H1 (cell line): ENCODE results near the gene SNX27. TPM values are rescaled to one million over a fixed set of nuclear protein-coding genes. Genes with fewer than 3 reads are reported as not detected.

Experiments used
- CTCF ChIA-PET: fragments of 300-600 bp; sonication (Branson Sonifier 250); formaldehyde crosslinking; loops from one replicate; lab custom pipeline; 2021; ENCODE audit not compliant: partially characterized antibody; lab: Charles Lee
- POLR2A ChIA-PET: fragments of 300-600 bp; sonication (Branson Sonifier 250); formaldehyde crosslinking; loops from one replicate; lab custom pipeline; 2021; ENCODE audit warnings: inconsistent platforms; ENCODE audit not compliant: partially characterized antibody; lab: Charles Lee
- DNase-seq, 2 experiments: peaks; one replicate each; pipeline versions ENCODE4 v3.0.0 to v3.0.0-alpha.2; 2010 to 2022; ENCODE audit warnings: low spot score in 2 of 2, low read depth in 1 of 2, mixed read lengths in 1 of 2
- FAIRE-seq: peaks from 2 replicates; lab custom pipeline; 2011; peaks lifted over from hg19 to GRCh38; lab: Jason Lieb, UNC
- H2AFZ ChIP-seq: 2 replicates; pipeline ENCODE4 v1.8.1; 2012; ENCODE audit warnings: low read length, inconsistent platforms
- H2AK5ac ChIP-seq: 2 replicates; pipeline ENCODE4 v1.6.1; 2013; ENCODE audit warnings: low read depth, low read length
- H2BK120ac ChIP-seq: replicated peaks from 2 replicates; pipeline ENCODE3; 2013; ENCODE audit warnings: low read depth, low read length, inconsistent platforms
- H2BK12ac ChIP-seq: 2 replicates; pipeline ENCODE4 v1.6.1; 2013; ENCODE audit warnings: low read depth, low read length
- H2BK15ac ChIP-seq: 2 replicates; pipeline ENCODE4 v1.6.1; 2013; ENCODE audit warnings: low read length
- H2BK20ac ChIP-seq: 2 replicates; pipeline ENCODE4 v1.6.1; 2013; ENCODE audit warnings: low read length
- H2BK5ac ChIP-seq: 2 replicates; pipeline ENCODE4 v1.6.1; 2013; ENCODE audit warnings: low read depth, low read length
- H3K14ac ChIP-seq: 2 replicates; pipeline ENCODE4 v1.6.1; 2013; ENCODE audit warnings: inconsistent platforms; ENCODE audit not compliant: insufficient read length
- H3K18ac ChIP-seq: 2 replicates; pipeline ENCODE4 v1.6.1; 2013; ENCODE audit warnings: low read length; ENCODE audit errors: extremely low read depth
- H3K23ac ChIP-seq: 2 replicates; pipeline ENCODE4 v1.6.1; 2013; ENCODE audit warnings: inconsistent platforms; ENCODE audit not compliant: insufficient read length
- H3K23me2 ChIP-seq: 2 replicates; pipeline ENCODE4 v1.6.1; 2013; ENCODE audit warnings: low read depth, low read length
- H3K27ac ChIP-seq: 2 replicates; pipeline ENCODE4 v1.6.1; 2011; ENCODE audit warnings: low read depth, low read length, inconsistent platforms
- H3K27me3 ChIP-seq, 4 experiments: replicated peaks in 1 of 4; 1 replicate in 1 of 4; 2 replicates in 3 of 4; pipeline versions ENCODE4 v1.6.1 to v1.8.1; 2011 to 2013; ENCODE audit warnings: low read length in 3 of 4, mild to moderate bottlenecking in 3 of 4, inconsistent platforms in 2 of 4, mixed read lengths in 2 of 4, moderate library complexity in 1 of 4; ENCODE audit not compliant: control insufficient read depth in 3 of 4, insufficient read depth in 3 of 4; ENCODE audit errors: extremely low read depth in 1 of 4
- H3K36me3 ChIP-seq, 4 experiments: 2 replicates each; pipeline versions ENCODE4 v1.6.1 to v1.8.1; 2011 to 2013; ENCODE audit warnings: mild to moderate bottlenecking in 4 of 4, low read length in 3 of 4, moderate library complexity in 2 of 4, control low read depth in 1 of 4, inconsistent platforms in 1 of 4; ENCODE audit not compliant: insufficient read depth in 4 of 4, control insufficient read depth in 2 of 4
- H3K4ac ChIP-seq: replicated peaks from 2 replicates; pipeline ENCODE3; 2013; ENCODE audit warnings: low read length, low read depth, mixed read lengths, inconsistent platforms; ENCODE audit not compliant: insufficient read length
- H3K4me1 ChIP-seq, 4 experiments: replicated peaks in 1 of 4; 1 replicate in 1 of 4; 2 replicates in 3 of 4; pipeline versions ENCODE4 v1.6.1 to v1.8.1; 2011 to 2013; ENCODE audit warnings: low read length in 3 of 4, inconsistent platforms in 2 of 4, mixed read lengths in 1 of 4; ENCODE audit not compliant: insufficient read depth in 4 of 4, control insufficient read depth in 3 of 4
- H3K4me2 ChIP-seq, 2 experiments: 2 replicates each; pipeline versions ENCODE4 v1.6.1 to v1.8.1; 2011 to 2013; ENCODE audit warnings: low read depth in 2 of 2, low read length in 2 of 2, control low read depth in 1 of 2, inconsistent platforms in 1 of 2, mild to moderate bottlenecking in 1 of 2; ENCODE audit not compliant: insufficient read depth in 1 of 2
- H3K4me3 ChIP-seq, 4 experiments: fragments of 200-600, 300-600 bp in 1 of 4; sonication (generic), shearing (Covaris generic), sonication (Bioruptor Twin) in 1 of 4; 2 replicates each; pipeline versions ENCODE4 v1.5.1 to v1.8.1; 2011 to 2016; ENCODE audit warnings: low read length in 4 of 4, low read depth in 3 of 4, control low read depth in 2 of 4, inconsistent platforms in 2 of 4, mild to moderate bottlenecking in 2 of 4, mixed read lengths in 1 of 4, moderate library complexity in 1 of 4; ENCODE audit not compliant: insufficient read depth in 2 of 4; ENCODE audit errors: extremely low read depth in 1 of 4
- H3K56ac ChIP-seq: replicated peaks from 2 replicates; pipeline ENCODE3; 2013; ENCODE audit warnings: low read depth, mild to moderate bottlenecking, mixed read lengths, low read length, inconsistent platforms; ENCODE audit not compliant: insufficient read length
- H3K79me1 ChIP-seq: 2 replicates; pipeline ENCODE4 v1.6.1; 2013; ENCODE audit warnings: low read depth, low read length, control low read depth
- H3K79me2 ChIP-seq, 2 experiments: 2 replicates each; pipeline versions ENCODE4 v1.6.1 to v1.8.1; 2012 to 2013; ENCODE audit warnings: low read length in 2 of 2, mild to moderate bottlenecking in 2 of 2, inconsistent platforms in 1 of 2; ENCODE audit not compliant: insufficient read depth in 2 of 2, control insufficient read depth in 1 of 2
- H3K9ac ChIP-seq, 4 experiments: replicated peaks in 1 of 4; 1 replicate in 1 of 4; 2 replicates in 3 of 4; pipeline versions ENCODE4 v1.6.1 to v1.8.1; 2011 to 2013; ENCODE audit warnings: low read depth in 3 of 4, low read length in 3 of 4, control low read depth in 2 of 4, mild to moderate bottlenecking in 2 of 4, moderate library complexity in 2 of 4, inconsistent platforms in 1 of 4; ENCODE audit errors: extremely low read depth in 1 of 4
- H3K9me3 ChIP-seq, 2 experiments: 2 replicates each; pipeline versions ENCODE4 v1.6.1 to v1.8.1; 2012 to 2013; ENCODE audit warnings: mild to moderate bottlenecking in 2 of 2, moderate library complexity in 2 of 2, control low read depth in 1 of 2, inconsistent platforms in 1 of 2, low read depth in 1 of 2, low read length in 1 of 2, mixed read lengths in 1 of 2; ENCODE audit not compliant: insufficient read depth in 2 of 2
- H4K20me1 ChIP-seq, 2 experiments: replicated peaks in 1 of 2; 2 replicates each; pipeline versions ENCODE3 to v1.8.1; 2011 to 2013; ENCODE audit warnings: inconsistent platforms in 2 of 2, low read length in 2 of 2, mild to moderate bottlenecking in 1 of 2; ENCODE audit not compliant: insufficient read depth in 2 of 2, control insufficient read depth in 1 of 2
- H4K5ac ChIP-seq: 2 replicates; pipeline ENCODE4 v1.6.1; 2013; ENCODE audit warnings: low read length, low read depth, mixed read lengths, inconsistent platforms; ENCODE audit not compliant: insufficient read length
- H4K8ac ChIP-seq: 2 replicates; pipeline ENCODE4 v1.8.0; 2013; ENCODE audit warnings: mild to moderate bottlenecking, moderate library complexity, low read length, inconsistent platforms; ENCODE audit not compliant: insufficient read depth; ENCODE audit errors: extremely low read depth
- H4K91ac ChIP-seq: replicated peaks from 2 replicates; pipeline ENCODE3; 2013; ENCODE audit warnings: low read length, mixed read lengths, inconsistent platforms; ENCODE audit not compliant: insufficient read length
- CEBPB ChIP-seq: IDR thresholded peaks from 2 replicates; pipeline ENCODE4 v1.6.1; 2012; ENCODE audit warnings: low read depth, low read length
- CTBP2 ChIP-seq: IDR thresholded peaks from 2 replicates; pipeline ENCODE4 v1.7.0; 2011; ENCODE audit warnings: borderline replicate concordance, mild to moderate bottlenecking, moderate library complexity, mixed read lengths, low read length; ENCODE audit not compliant: insufficient read depth, insufficient read length
- E2F6 ChIP-seq: IDR thresholded peaks from 2 replicates; pipeline ENCODE4 v1.6.1; 2012; ENCODE audit warnings: inconsistent platforms
- FOSL1 ChIP-seq: IDR thresholded peaks from 2 replicates; pipeline ENCODE4 v1.6.1; 2011; ENCODE audit warnings: mild to moderate bottlenecking, low read depth, low read length, moderate library complexity; ENCODE audit not compliant: insufficient read depth
- GTF2F1 ChIP-seq: IDR thresholded peaks from 2 replicates; pipeline ENCODE4 v1.6.1; 2012; ENCODE audit warnings: low read depth, low read length, improper control_type of control experiment, borderline replicate concordance
- PHF8 ChIP-seq: fragments of 200-600 bp; sonication (generic); conservative IDR thresholded peaks from 2 replicates; pipeline ENCODE4 v1.7.1; 2012; ENCODE audit warnings: low read depth, mild to moderate bottlenecking, inconsistent platforms, low read length, moderate library complexity
- RNF2 ChIP-seq: fragments of 200-900, 300-1000 bp; sonication (generic); IDR thresholded peaks from 2 replicates; pipeline ENCODE4 v1.7.1; 2016; ENCODE audit warnings: borderline replicate concordance, low read depth, mild to moderate bottlenecking, antibody characterized with exemption, low read length; ENCODE audit not compliant: poor library complexity, severe bottlenecking; ENCODE audit errors: missing control alignments
- SP1 ChIP-seq: IDR thresholded peaks from 2 replicates; pipeline ENCODE4 v1.6.1; 2011; ENCODE audit warnings: low read depth, low read length
- SRF ChIP-seq: IDR thresholded peaks from 2 replicates; pipeline ENCODE4 v1.6.1; 2011; ENCODE audit warnings: mild to moderate bottlenecking, low read depth, low read length, moderate library complexity
- polyA plus RNA-seq, 7 experiments: library from polyadenylated mRNA; depleted of rRNA in 3 of 7; stranded (reverse) in 5 of 7; unstranded in 2 of 7; fragments of >200 nt in 5 of 7; fragments of 200-250 nt in 2 of 7; gene quantifications; 1 replicate in 5 of 7; 2 replicates in 1 of 7; 4 replicates in 1 of 7; pipeline versions ENCODE4 v1.2.1 to v1.2.3, GENCODE V29; 2011 to 2013; ENCODE audit warnings: missing spikeins in 2 of 7, mixed read lengths in 2 of 7
- total RNA-seq: library from RNA; stranded (reverse); fragmentation: NEBNext Ultra II Directional; extraction: Animal tissue kit (Norgen Biotek cat#: 25700); gene quantifications from 2 replicates; pipeline ENCODE4 v1.2.1, GENCODE V29; 2021
- TF ChIP-seq, protein P1 (sequence below), 3 experiments: IDR thresholded peaks; 1 replicate in 2 of 3; 2 replicates in 1 of 3; pipeline versions ENCODE4 v1.5.1 to v1.6.1; 2011; ENCODE audit warnings: low read length in 3 of 3, mild to moderate bottlenecking in 3 of 3, inconsistent platforms in 2 of 3, low read depth in 1 of 3, moderate library complexity in 1 of 3; ENCODE audit not compliant: insufficient read depth in 1 of 3; ENCODE audit errors: control extremely low read depth in 1 of 3

Gene SNX27
- total and polyA plus RNA-seq, 2 of the 8 experiments (the other 6 are each of a cell fraction or from before 2014, with no cell fraction given): 23.4 to 65.4 TPM

DNA sequence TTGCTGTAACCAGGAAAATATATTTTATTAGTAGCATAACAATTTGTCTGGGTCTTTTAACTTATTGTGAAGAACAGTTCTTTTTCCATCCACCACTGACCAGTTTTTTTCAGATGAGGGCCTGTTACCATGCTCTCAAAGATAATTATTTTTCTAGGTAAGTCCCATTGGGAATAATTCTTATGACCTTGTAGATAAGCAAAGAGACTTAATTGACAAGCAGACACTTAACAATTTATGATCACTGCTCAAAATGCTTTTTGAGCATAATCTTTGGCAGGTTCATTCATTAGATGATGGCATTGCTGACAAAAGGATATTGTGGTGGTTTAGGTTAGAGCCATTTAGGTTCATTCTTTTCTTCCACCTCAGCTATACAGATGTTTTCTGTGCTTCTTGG, 6.6 kb downstream of the SNX27 start:
- Histone ChIP-seq H3K23ac (no peak overlapping the region), H2AFZ (no peak overlapping the region), H3K4me2 (no peak overlapping the region), H3K79me1 (no peaks in the 10 kb centered on the region), H4K20me1 (peaks cover 0 to 1% of the 10 kb centered on the region in 2 experiments), H3K9ac (no peak overlapping the region), H4K5ac (no peak overlapping the region), H4K8ac (no peak overlapping the region), H2AK5ac (no peak overlapping the region), H3K36me3 (peaks cover 0 to 3% (median 0%) of the 10 kb centered on the region in 4 experiments; a peak in 3 of 8 replicates), H2BK15ac (no peak overlapping the region), H3K27me3 (no peaks in the 10 kb centered on the region), H2BK120ac (no peak overlapping the region), H3K23me2 (peaks cover 4% of the 10 kb centered on the region), H3K9me3 (no peaks in the 10 kb centered on the region), H3K18ac (no peak overlapping the region), H3K79me2 (peaks cover 0 to 95% of the 10 kb centered on the region in 2 experiments; a peak in 3 of 4 replicates), H2BK12ac (no peak overlapping the region), H3K4me1 (peaks cover 0 to 6% (median 1%) of the 10 kb centered on the region in 4 experiments; a peak in 2 of 7 replicates), H3K56ac (no peak overlapping the region), H4K91ac (no peak overlapping the region), H3K4ac (no peak overlapping the region), H3K27ac (no peak overlapping the region), H2BK5ac (no peak overlapping the region), H2BK20ac (no peak overlapping the region), H3K14ac (no peak overlapping the region), H3K4me3 (no peak overlapping the region)
- POLR2A ChIA-PET: interaction anchor here (0.6 kb wide), 2 partner anchors 15 to 170 kb away, joined by 3 read pairs; no protein-coding TSS in a partner anchor
- CTCF ChIA-PET: interaction anchor here (0.6 to 1.5 kb wide), 3 partner anchors 10 to 176 kb away, joined by 3 read pairs; no protein-coding TSS in a partner anchor
- TF ChIP-seq E2F6: no peak
- no peak for TF ChIP-seq CEBPB
- no peak for TF ChIP-seq SRF
- TF ChIP-seq FOSL1: no peak
- TF ChIP-seq CTBP2: no peak
- no peak for TF ChIP-seq PHF8
- TF ChIP-seq, protein P1, sequence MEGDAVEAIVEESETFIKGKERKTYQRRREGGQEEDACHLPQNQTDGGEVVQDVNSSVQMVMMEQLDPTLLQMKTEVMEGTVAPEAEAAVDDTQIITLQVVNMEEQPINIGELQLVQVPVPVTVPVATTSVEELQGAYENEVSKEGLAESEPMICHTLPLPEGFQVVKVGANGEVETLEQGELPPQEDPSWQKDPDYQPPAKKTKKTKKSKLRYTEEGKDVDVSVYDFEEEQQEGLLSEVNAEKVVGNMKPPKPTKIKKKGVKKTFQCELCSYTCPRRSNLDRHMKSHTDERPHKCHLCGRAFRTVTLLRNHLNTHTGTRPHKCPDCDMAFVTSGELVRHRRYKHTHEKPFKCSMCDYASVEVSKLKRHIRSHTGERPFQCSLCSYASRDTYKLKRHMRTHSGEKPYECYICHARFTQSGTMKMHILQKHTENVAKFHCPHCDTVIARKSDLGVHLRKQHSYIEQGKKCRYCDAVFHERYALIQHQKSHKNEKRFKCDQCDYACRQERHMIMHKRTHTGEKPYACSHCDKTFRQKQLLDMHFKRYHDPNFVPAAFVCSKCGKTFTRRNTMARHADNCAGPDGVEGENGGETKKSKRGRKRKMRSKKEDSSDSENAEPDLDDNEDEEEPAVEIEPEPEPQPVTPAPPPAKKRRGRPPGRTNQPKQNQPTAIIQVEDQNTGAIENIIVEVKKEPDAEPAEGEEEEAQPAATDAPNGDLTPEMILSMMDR (IDR thresholded peaks at IDR 0.05; ENCODE audit: control extremely low read depth in 1 of 3, insufficient read depth in 1 of 3, low read depth in 1 of 3, low read length in 3 of 3): no peak
- TF ChIP-seq GTF2F1: no peak
- no peak for TF ChIP-seq RNF2
- TF ChIP-seq SP1: no peak
- no peak for DNase-seq
- no peak for FAIRE-seq
